Eye (tissue), 1 donor: ENCODE measurements around the gene TSPAN16.

ENCODE experiments used
- DNase-seq: peaks from one replicate; pipeline ENCODE4 v3.0.0-alpha.2; 2015

TSPAN16 gene, protein sequence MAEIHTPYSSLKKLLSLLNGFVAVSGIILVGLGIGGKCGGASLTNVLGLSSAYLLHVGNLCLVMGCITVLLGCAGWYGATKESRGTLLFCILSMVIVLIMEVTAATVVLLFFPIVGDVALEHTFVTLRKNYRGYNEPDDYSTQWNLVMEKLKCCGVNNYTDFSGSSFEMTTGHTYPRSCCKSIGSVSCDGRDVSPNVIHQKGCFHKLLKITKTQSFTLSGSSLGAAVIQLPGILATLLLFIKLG

DNA sequence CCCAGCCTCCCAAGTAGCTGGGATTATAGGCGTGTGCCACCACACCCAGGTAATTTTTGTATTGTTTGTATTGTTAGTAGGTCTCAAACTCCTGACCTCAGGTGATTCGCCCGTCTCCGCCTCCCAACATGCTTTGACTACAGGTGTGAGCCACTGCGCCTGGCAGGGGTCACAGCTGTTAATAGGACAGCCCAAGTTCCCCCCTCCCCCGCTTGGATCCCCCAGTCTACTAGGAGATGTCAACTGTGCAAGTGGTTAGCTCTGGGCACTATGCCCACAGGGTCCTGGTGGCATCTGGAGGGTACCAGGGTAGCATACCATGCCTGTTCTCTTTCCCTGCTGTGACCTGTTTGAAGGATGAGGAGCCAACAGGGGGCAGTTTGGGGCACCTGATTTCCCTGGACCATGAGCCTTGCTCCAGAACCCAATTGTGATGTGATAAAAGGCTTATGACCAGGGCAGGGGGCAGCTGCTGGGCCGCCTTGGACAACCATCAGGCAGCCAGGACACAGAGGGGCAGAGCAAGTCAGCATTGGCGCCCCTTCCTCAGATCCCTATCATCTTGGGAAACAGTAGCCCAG, at the start of gene TSPAN16:
TSPAN16 (plus strand) TSS at position 496 of the 581 bp plus-strand sequence. CDS start 138 bp downstream, outside the sequence.
- no peak for DNase-seq

DNA sequence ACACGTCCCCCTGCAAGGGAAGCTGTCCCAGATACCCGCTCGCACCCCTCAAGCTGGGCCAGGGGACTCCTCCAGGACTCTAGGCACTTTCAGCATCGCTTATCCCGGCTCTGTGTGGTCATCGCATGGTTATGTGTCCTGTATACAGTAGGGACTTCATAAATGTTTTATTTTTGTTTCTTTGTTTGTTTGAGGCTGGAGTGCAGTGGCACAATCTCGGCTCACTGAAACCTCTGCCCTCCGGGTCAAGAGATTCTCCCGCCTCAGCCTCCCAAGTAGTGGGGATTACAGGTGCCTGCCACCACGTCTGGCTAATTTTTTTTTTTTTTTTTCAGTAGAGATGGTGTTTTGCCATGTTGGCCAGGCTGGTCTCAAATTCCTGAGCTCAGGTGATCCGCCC, 49.0 kb upstream of the TSPAN16 start:
- no peak for DNase-seq

DNA sequence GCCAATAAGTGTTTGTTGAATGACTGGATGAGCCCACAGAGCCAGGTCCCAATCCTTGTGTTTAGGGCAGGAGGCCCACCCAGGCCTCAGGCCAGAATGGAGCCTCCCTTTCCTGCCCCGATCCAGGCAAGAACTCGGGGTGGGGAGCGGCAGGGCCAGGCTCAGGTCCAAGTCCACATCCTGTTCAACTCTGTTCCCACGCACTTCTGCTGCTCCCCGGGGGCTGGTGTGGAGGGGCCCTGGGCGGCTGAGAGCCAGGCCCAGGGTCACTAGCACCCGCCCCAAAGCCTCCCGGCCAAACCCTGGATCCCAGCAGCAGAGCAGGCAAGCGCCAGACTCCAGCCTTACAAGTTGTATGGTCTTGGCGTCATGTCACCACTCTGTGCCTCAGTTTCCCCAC, 48.6 kb upstream of the TSPAN16 start:
- no peak for DNase-seq

DNA sequence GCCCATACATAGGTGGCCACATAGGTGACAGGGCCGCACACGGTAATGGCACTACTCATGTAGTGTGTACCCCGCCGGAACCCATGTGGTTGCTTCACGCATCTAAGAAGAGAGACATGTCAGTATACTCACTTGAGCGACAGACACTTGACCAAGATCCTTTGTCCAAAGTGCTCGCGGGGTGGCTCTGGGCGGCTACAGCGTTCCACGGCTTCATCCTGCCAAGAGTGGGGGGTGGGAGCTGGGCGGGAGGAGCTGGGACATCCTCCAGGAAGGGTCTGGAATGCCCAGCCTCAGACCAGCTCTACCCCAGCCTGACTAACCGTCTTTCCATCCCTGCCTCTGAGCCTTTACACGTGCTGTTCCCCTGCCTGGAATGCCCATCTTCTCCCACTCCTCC, 48.0 kb upstream of the TSPAN16 start:
- no peak for DNase-seq

DNA sequence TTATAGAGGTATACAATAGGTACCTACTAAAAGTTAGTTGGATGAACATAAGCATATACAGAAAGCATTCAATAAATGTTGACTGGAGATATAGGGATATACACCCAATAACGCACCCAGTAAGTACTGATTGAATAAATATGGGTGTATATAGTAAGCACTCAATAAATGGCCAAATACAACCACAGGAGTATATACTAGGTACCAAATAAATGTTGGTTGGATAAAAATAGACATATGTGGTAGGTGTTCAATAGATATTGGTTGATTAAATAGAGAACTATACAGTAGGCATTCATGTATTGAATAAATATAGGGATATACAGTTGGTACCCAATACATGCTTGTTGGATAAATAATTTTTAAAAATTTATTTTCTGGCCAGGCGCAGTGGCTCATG, 47.1 kb upstream of the TSPAN16 start:
- no peak for DNase-seq

DNA sequence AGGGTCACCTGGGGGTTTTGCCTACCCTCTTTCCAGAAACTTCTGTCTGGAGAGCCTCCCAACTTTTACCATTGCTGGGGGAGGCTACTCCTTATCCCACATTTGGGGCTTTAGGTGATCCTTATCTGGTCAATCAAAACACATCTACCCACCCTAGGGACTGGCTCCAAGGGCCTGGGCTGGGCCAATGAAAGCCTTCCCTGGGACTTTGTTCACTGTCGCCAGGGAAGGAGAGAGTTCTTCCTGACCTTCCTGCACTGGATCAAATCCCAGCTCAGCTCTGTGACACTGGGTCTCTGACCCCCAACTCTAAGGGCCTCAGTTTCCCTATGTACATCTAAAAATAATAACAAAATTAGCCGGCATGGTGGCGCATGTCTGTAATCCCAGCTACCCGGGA, 44.7 kb upstream of the TSPAN16 start:
- no peak for DNase-seq

DNA sequence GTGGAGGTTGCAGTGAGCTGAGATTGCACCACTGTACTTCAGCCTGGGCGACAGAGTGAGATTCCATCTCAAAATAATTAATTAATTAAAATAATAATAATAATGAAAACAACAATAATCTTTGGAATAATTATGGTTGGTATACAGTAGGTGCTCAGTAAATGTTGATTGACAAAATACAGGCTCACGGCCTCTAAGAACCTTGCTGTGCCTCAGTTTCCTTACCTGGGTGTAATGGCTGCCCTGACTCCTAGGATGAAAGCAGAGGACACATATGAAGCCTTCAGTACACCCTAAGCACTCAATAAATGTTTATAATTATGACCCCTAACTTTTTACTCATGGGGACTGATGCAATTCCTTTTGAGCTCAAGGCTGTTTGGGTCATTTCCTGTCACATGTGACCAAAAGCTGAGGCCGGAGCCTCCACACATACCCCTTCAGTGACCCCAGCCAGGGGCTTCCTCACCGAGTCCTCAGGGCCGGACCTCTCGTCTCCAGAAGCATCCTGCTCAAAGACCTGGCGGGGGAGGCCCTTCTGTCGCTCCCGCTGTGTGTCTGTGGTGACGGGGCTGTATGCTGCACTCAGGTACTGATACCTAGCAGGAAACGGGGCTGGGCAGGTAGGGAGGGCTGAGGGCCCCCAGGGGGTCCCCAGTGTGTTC, 44.2 kb upstream of the TSPAN16 start:
- DNase-seq, result no peak

DNA sequence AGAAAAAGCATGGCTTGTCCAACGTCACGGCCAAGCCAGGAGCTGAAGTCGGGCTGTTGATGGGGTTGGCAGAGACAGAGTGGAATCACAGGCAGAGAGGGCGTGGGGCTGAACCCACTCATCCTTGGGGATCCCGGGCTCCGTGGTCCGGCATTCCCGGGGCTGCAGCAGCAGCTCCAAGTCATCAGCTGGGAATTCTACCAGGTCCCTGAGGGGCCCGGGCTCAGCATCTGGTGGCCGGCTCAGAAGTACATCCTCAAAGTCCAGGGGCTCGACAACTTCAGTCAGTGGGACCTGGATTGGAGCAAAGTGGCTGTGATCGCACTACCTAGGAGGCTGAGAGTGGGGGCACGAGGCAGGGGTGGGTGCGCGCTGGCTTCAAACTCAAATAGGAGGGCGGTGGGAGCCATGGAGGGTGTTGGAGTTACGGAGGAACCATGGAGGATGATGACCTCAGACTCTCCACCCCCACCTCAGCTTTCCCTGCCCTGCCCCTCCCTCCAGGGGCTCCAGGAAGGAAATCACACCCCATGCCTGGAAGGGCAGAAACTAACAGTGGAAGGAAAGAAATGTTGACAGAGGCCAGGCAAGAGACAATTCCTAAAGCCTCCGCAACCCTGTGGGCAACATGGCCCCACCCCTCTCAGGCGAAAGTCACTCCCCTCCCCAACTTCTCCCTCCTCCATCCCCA, 43.1 kb upstream of the TSPAN16 start:
- DNase-seq, result no peak

DNA sequence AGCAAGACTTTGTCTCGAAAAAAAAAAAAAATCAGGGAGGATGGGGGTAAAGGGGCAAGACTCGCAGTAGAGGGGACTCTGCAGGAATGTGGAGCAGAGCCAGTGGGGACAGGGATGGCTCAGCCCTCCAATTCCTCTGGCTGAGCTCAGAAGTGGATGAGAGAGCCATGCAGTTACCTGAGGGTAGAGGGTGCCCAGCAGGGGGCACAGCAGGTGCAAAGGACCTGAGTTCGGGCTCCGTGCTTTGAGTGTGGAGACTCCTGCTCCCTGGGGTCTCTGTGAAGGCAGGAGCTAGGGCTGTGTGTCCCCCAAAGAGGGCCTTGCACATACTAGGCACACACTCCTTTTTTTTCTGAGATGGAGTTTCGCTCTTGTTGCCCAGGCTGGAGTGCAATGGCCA, 41.3 kb upstream of the TSPAN16 start:
- no peak for DNase-seq

DNA sequence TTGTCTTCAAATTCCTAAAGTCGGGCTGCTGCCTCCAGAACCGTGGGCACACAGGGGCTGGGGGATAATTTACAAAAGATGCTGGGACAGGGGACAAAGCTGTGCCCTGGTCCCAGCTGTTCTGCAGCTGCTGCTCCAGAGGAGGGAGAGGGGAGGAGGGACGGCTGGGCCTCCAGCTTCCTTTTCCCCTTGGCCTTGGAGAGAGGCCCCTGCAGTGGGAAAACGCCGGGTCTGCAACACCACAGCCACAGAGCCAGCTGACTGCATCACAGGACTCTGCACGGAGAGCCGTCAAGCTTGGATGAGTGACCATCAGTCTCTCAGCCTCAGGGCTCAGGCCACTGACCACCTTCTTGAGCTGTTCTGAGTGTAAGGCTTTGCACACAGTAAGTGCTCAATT, 39.8 kb upstream of the TSPAN16 start:
- DNase-seq, result peak; percentile 68

DNA sequence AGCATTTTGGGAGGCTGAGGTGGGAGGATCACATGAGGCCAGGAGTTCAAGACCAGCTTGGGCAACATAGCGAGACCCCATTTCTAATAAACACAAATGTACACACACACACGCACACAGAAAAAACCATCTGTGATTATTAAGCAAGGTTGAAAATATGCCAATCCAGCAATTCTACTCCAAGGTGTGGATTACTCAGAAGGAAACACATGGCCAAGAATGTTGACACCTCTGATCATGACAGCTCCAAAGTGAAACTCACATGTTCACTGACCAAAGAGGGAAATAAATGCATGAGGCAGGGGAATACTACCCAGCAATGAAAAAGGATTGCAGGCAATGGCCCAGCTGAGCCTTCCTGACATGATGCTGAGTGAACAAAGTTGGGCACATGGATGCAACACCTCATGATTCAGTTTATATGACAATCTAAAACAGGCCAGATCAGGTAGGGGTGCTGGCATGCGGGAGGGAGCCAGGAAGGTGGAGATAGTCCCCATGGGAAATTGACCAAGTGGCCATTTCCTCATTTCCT, 38.0 kb upstream of the TSPAN16 start:
- DNase-seq, result no peak

DNA sequence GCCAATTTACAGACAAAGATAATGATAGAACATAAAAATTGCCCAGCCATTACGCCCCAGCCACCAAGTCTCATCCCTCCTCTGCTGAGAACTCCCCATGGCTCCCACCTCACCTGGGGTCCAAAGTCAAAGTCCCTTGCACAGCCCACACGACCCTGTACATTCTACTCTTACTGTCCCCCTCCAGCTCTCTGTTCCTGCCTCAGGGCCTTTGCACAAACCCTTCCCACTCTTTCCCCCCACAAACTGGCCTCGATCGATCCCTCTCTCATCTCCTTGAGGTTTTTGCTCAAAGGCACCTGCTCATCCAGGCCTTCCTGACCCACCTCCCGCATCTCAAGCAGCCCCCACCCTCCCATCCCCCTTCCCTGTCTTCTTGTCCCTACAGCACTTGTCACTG, 35.0 kb upstream of the TSPAN16 start:
- DNase-seq, result no peak

DNA sequence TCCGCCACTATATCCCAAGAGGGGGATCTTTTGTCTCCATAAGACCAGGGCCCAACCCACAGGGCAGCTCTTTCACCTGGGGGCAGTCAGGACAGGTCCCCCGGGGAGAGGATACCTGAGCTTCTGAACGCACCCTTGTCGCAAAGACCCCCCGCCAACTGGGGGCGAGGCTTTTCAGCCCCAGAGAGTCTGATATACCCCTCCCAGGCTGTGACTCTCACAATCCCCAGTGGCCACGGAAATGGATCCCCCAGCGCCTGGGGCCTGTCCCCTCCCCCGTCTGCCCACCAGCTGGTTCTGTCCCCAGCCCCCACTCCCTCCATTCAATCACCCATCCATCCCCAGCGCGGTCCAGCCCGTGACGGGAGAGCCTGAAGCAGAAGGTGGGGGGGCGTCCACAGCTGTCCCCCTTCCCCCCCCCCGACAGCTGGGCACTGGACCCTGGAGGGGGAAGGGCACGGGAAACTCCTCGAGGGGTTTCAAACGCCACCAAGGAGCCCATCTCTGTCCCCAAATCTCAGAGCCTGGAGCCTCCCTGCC, 34.5 kb upstream of the TSPAN16 start:
- DNase-seq, result peak; percentile 71

DNA sequence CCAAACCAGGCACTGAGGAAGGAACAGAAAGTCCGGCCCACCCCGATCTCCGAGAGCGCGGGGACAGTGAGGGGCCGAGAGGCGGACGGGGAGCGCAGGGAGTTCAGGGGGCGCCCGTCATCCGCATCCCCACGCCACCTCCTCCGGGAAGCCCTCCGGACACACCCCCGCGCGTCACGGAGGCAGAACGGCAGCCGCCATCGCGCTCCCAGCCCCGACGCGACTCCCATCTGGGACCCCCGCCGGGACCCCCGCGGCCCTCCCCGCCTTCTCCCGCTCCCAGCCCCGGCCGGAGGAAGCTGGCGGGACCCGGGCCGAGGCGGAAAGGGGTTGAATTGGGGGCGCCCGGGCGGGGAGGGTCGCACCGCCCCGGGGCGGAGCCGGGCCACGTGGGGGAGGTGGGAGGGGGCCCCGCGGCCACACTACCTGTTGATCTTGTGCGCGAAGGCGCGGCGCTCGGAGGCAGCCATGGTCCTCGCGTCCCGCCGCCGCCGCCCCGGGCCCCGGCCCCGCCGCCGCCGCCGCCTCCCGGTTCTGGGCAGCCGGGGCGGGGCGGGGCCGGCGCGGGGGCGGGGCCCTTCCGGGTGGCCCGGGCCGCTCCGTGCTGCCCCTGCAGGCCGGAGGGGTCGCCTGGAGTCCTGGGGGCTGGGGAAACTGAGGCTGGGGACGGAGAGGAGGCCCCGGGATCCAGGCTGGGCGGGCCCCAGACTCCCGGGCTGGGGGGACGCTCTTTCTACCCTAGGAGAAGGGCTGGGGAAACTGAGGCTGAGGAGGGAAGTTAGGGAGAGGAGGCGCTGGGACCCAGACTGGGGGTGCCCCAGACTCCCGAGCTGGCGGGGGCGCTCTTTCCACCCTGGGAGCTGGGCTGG, 33.8 kb upstream of the TSPAN16 start, which contains the start of gene DOCK6:
DOCK6 (minus strand) TSS at position 554 of the 869 bp plus-strand sequence; CDS start at position 470, 84 bp downstream.
- DNase-seq, result no peak

DNA sequence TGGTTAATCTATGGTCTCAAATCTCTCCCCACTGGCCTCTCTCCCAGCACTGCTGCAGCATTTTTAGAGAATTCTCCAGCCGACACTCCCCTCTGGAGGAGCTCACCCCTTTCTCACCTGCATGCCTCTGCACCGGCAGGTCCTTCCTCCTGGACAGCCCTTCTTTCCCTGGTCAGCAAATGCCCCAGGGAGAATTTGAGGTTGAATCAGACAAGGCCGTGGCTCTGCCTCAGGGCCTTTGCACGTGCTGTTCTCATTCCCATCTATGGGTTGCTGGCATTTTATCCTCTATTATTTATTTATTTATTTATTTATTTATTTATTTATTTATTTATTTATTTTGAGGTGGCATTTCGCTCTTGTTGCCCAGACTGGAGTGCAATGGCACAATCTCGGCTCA, 32.2 kb upstream of the TSPAN16 start:
- no peak for DNase-seq

DNA sequence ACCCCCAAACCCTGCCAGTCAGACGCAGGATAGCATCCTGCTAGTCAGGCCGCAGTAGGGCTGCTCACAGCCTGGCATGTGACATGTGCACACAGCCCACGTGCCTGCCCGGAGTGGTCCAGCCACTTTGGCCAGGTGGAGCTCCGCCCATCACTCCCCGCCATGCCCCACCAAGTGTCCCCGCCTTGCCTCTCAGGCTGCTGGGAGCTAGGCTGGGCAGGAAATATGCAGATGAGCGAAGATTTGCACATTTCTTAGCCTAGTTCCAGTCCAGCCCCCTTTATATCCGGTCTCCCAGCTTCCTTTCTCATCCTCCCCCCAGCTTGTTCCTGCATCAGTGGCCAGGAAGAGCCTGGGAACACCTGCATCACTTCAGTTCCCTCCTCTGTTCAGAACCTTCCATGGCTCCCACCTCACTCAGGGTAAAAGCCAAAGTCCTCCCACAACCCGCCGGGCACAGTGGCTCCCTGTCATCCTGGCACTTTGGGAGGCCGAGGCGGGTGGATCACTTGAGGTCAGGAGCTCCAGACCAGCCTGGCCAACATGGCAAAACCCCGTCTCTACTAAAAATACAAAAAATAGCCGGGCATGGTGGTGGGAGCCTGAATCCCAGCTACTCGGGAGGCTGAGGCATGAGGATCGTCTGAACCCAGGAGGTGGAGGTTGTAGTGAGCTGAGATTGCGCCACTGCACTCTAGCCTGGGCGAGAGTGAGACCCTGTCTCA, 31.3 kb upstream of the TSPAN16 start:
- DNase-seq, result no peak

DNA sequence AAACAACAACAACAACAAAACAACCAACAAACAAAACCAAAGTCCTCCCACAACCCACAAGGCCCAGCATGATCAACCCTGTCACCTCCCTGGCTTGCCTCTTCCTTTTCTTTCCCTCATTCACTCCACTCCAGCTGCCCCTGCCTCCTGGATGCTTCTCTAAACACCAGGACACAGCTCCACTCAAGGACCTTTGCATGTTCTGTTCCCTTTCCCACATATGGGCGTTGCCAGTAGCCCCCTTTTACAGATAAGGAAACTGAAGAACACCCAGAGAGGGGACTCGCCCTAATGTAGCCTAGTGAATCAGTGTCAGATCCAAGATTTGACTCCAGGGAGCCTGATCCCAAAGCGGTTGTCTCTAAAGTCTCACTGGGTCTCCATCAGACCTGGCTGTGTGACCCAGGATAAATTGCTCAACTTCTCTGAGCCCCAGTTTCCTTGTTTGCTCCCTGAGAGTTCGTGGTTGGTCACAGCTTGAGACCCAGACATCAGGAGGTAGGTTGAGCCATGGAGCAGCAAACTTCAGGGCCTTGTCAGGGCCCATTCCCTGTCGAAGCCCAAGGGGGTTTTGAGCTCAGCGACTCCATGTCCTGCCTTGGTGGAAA, 30.7 kb upstream of the TSPAN16 start:
- no peak for DNase-seq

DNA sequence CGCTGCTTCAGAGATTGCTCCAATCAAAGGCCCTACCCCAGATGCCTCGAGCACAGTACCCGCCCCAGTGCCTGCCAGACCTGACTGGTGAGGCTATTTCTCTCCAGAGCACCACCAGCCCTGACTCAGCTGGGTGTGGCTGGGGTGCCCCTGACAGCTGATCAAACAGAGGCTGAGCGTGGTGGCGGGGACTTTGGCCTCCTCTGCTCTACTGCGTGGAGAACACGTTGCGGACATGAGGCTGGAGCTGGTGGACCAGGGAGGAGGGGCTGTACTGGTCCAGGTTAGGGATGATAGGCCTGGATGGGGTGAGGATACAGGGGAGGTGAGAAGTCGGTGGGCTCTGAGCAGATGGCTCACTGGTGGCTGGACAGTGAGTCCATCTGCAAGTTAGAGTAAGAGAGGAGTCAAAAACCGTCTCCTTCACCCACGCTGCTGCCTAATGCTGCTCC, 30.1 kb upstream of the TSPAN16 start:
- DNase-seq, result no peak

DNA sequence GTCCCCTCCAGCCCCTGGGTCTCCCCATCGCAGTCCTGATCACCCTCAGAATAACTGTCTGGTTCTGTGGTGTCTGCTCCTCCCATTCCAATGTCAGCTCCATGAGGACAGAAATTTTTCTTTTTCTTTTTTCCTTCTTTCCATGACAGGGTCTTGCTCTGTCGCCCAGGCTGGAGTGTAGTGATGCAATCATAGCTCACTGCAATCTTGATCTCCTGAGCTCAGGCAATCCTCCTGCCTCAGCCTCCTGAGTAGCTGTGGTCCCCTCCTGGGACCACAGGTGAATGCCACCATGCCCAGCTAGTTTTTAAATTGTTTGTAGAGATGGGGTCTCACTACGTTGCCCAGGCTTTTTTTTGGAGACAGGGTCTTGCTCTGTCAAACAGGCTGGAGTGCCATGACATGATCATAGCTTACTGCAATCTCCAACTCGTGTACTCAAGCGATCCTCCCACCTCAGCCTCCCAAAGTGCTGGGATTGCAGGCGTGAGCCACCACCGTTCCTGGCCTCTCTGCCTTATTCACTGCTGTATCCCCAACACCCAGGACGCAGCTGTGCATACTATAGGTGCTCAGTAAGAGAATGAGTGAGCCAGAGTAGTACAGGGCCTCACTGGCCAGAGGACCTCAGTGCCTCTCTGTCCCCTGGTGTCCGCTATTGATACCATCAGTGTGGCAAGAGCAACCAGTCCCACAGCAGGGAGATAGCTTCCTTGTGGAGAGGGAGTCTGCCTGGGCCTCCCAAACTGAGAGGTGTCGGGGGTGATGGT, 28.5 kb upstream of the TSPAN16 start:
- no peak for DNase-seq

DNA sequence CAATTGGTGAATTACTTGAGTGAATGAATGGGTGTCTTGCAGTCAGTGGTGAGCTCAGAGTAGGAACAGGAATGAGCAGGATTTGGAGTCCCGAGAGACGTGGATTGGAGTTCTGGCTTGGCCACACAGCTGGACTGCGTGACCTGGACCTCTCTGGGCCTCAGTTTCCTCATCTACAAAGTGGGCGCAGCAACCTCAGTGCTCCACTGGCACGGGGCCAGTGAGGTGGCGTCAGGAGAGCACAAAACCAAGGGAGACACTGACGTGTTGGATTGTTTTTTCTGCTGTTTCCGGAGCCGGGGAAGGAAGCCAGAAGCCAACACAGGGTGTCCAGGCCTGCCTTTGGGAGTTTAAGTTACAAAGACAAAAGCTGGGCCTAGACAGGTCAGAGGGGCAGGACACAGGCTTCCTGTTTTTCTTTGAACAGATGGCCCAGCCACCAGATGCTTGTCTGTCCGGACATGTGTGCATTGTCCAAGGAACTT, 27.1 kb upstream of the TSPAN16 start:
- peak; percentile 34 for DNase-seq
